GM19397 (cell line): ENCODE data around the gene TIMP1.

Source experiments
- ATAC-seq: cut with Tn5 transposase; IDR thresholded peaks from one replicate; pipeline ENCODE4 v1.9.1; 2021; ENCODE audit warnings: mild to moderate bottlenecking, moderate library complexity; ENCODE audit not compliant: unreplicated experiment

Gene TIMP1

DNA sequence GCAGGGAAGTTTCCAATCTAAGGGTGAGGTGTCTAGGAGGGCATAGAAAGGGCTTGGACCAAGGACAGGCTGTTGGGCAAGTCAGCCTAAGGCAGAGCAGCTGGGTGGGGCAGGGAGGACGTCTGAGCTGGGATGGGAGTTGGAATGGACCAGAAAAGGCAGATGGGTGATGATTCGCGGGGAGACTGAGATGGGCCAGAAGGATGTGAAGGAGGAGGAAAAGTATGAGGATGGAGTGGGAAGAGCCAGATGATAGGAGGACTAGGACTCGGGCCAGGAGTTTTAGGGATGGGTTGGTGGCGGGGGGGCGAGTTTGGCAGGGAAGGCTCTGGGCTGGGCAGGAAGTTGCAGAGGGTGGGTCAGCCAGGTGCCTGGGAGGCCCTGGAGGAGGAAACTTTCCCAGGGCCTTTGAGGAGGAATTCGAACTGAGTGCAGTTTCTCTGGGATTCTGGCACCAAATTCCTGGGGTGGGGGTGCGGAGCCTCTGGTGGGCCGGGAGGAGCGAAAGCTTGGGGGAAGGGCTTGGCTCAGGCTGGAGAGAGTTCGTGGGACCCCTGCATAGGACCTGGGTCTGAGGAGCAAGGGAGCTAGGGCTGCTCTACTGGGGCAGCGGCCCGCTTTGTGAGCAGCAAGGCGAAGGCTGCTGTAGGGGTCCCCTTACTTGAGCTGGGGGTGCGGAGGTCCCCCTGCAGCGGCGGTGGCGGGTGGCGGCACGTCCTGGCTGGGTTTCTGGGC lies 8.7 kb upstream of the TIMP1 start:
- no peak for ATAC-seq

DNA sequence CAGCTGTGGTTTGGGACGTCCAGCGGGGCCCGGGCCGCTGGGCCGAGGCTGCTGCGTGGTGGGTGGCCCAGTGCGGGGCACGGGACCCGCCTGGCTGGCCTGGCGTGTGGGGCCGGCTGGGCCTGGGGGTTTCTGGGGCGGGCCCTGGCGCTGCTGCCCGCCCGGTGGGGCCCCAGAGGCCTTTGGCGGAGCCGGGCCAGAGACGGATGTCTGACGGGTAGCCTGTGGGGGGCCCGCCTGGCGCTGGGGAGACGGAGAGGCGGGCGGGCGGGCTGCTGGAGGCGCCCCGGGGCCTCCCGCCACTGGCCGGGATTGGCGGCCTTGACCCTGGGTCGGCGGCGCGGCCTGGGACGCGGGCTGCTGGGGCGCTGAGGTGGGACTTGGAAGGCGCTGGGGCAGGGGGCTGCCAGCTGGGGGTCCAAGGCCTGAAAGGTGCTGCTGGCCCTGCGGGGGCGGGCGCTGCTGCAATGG lies 8.1 kb upstream of the TIMP1 start:
- no peak for ATAC-seq

DNA sequence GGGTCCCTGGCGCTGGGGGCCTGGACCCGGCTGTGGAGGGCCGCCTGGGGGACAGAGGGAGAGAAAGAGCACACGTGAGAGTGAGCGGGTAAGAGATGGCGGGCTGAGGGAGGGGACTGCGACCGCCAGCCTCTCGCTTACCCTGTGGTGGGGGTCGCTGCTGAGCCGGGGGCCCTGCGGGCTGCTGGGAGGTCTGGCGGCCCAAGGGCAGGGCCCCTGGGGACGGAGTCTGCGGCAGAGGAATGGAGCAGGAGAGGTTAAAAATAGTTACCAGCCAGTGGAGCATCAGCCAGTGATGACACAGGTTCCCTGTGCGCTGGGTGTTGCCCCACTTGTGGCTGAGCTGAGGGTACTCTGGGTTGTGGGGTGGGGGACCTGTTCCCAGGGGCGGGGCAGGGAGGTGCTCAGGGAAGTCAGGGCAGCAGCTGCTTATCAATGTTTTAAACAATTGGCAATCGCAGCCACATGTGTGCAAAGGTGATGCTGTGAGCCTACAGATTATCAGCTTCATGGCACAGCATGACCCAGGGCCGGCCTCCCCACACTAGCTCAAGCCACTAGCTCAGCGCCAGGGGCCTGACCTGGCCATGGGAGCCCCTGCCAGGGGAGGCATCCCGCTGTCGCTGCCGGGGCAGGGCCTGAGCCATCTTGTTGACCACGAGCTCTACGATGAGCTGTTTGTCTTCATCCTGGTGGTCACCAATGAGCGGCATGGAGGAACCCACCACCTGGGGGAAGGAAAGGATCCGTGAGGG lies 7.5 kb upstream of the TIMP1 start:
- no peak for ATAC-seq

DNA sequence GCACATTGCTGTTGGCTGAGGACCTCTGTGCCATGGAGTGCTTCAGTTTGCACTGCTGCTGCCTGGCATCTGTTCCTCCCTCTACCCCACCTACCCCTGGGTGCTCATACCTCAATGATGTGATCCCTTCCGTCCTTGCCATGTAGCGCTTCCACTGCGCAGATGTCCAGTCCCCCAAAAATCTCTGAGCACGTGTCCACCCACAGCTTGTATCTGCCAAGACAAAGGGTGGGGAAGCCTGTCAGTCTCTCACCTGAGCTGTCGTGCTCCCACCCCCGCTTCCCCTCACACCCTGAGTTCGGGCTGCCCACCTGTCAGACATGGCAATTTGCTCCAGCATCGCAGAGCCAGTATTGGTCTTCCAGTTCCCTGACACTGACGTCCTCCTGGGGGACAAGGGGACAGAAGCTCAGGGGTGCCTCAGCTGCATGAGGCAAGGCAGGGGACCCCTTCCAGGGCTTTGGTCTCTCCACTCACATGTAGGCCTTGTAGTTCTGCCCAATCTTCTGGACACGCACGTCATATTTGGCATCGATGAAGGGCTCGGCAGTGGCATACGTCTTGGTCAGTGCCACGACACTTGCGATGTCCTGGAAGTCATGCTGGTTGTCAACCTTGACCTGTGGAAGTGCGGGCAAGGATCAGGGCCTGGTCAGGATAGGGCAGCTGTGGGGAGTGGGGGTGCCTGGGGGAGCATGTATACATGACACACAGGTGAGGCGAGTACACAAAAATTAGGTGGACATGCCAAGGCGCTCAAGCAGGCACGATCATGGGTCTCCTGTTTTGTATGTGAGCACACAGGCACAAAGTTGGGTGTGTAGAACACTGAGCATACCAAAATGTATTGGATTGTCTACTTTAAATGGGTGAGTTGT lies 6.0 kb upstream of the TIMP1 start:
- no peak for ATAC-seq

DNA sequence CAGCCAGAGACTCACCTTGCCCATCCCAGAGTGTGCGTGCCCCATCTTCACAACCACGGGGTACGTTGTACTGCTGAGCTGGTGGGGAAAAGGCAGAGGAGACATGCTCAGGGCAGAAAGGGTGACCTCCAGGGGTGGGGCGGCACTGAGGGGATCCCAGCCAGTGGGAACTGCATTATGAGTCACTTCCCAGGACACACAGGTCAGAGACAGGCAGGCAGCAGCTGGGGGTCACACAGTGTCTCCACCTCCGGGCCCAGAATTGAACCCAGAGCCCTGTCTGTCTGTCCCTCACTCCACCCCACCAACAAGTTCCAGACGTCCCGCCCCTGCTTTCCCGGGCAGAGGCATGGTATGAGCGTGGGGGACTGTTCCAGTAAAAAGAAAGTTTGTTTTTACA lies 4.8 kb upstream of the TIMP1 start:
- no peak for ATAC-seq

DNA sequence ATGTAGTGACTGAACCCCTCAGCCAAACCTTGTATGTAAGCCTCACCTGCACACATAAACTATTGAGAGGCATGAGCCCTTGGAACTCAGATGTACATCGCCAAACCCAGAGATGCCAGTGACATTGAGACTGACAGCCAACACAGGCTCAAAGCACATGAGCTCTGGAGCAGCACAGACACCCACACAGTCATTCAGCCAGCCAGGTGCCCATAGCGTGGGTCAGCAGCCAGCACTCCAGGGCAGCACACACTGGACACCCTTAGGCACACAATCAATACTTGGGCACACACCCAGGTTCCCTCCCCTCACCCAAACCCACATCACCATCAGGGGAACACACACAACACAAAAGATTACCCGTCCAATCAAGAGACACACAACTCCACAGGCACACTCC lies 4.3 kb upstream of the TIMP1 start:
- no peak for ATAC-seq

DNA sequence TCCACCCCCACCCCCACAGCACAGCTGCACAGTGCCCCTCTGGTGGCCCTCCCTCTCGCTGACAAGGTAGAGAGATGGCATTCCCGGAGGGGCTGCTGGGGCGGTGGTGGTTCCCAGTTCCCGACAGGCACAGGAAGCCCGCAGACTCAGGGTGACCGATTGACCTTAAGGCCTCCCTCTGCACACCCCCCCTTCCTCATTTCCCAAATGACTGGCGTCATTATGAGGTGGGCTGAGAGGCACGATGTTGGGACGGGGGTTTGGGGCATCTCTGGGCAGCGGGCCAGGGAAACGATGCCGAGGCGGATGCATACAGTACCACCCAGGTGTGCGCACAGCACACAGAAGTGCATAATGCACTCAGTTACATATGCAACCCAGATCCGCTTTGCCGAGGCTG lies 3.5 kb upstream of the TIMP1 start:
- no peak for ATAC-seq

DNA sequence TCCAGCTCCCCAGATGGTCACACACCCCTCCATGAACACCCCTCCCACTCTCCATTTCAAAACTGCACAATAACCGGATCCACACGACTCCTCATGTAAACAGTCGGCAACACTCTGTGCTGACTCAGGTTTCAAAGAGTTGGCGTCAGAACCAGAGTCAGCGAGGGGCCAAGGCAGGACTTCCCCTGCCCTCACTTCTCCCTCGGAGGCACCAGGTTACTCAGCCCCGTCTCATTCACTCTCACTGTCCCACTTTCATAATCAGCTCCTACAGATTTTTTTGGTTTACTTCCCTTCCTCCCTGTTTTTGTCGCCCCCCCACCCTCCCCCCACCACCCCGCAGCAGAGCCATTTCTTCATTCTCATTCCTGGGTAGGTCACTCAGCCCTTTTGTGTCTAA lies 2.7 kb upstream of the TIMP1 start:
- no peak for ATAC-seq

DNA sequence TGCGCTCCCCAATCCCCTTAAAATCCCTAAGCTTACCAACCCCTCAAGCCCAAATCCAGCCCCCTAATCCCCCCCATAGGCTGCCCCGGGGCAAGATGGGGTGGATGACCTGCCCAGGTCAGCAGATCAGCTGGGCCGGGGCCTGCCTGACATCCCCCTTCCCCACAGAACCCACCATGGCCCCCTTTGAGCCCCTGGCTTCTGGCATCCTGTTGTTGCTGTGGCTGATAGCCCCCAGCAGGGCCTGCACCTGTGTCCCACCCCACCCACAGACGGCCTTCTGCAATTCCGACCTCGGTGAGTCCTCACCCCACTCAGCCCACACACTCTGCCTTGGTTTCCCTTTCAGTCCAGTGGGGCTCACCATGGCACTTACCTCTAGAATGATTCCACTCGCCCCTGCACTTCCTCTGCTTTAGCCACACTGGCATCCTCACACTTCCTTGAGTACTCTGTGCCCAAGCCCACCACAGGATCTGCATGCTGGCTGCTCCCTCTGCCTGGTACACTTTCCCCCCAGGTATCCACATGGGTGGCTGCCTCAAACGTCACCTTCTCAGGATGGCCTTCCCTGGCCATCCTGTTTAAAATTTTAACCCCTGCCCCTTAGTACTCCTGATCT lies 1.1 kb downstream of the TIMP1 start:
- no peak for ATAC-seq

DNA sequence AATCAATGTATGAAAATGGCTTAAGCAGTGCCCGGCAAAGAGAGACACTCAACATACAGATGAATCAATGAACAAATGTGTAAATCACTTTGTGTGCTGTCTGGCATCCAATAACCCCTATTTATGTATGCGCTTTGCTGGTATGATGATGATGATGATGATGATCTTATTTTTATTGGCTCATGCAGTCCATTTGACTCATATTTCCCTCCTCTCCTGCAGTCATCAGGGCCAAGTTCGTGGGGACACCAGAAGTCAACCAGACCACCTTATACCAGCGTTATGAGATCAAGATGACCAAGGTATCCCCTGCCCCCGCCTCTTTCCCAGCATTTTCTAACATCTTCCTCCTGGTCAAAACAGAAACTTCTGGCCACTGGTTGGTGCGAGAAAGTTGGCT lies 2.5 kb downstream of the TIMP1 start:
- ATAC-seq: no peak

DNA sequence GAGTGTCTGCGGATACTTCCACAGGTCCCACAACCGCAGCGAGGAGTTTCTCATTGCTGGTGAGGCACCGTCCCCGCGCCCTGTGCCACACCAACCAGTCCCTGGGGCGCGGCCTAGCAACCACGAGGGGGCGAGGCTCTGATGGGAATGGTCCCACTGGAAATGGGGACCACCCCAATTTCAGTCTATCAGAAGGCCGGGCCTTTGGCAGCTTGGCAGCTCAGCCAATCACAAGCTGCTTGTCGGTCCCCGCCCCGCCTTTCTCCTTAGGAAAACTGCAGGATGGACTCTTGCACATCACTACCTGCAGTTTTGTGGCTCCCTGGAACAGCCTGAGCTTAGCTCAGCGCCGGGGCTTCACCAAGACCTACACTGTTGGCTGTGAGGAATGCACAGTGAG lies 3.0 kb downstream of the TIMP1 start:
- no peak for ATAC-seq

DNA sequence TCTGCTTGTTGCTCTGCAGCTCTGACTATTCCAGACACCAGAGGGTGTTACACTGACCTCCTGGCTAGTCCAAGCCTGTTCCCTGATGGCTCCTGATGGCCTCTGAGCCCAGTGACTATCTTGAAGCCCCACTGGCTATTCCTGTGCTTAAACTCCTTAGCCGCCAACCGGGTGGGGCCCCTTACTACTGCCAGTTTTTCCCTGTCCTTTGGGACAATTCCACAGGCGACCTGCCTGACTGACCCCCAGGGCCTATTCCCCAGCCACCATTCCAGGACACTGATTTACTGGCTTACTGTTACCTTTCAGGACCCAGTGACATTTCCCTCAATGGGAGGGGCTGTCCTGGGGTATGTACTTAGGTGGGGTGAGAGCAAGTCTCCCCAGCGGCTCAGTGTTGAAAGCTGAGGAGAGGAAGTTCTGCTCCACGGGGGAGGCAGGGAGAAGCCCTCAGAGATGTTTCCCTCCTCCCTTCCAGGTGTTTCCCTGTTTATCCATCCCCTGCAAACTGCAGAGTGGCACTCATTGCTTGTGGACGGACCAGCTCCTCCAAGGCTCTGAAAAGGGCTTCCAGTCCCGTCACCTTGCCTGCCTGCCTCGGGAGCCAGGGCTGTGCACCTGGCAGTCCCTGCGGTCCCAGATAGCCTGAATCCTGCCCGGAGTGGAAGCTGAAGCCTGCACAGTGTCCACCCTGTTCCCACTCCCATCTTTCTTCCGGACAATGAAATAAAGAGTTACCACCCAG lies 4.0 kb downstream of the TIMP1 start:
- no peak for ATAC-seq

DNA sequence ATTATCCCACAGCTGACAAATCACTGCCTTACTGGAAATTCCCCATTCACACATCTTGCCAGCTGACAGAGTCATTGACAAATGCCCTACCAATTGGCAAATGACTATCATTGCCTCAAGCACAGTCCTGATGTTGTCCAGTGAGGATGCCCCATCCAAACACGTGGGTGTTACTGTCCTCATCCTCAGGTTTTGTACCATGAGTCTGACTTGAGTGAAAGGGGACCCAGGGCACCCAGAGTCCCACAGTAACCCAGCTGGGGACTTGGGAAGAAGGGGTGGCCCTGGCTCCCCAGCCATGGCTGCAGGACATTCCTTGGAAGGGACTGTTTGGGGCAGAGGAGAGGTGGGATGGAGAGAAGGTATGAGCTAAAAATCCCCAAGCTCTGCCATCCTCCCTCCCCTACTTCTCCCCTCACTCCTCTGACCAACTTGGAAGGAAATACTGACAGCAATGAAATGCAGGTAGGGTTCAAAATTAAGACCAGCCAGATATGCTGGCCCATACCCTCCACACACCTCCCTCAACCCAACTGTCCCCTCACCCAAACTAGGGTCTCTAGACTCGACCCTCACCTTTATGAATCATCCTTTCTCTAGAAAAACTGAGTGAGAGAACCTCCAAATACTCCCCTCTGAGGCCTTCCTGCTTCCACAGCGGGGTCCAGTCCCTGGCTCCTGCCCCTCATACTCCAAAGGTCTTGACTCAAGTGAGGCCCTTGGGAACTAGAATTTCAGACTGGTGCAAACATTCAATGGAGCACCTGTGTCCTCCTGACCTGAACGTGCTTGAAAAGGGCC lies 5.1 kb downstream of the TIMP1 start:
- no peak for ATAC-seq

DNA sequence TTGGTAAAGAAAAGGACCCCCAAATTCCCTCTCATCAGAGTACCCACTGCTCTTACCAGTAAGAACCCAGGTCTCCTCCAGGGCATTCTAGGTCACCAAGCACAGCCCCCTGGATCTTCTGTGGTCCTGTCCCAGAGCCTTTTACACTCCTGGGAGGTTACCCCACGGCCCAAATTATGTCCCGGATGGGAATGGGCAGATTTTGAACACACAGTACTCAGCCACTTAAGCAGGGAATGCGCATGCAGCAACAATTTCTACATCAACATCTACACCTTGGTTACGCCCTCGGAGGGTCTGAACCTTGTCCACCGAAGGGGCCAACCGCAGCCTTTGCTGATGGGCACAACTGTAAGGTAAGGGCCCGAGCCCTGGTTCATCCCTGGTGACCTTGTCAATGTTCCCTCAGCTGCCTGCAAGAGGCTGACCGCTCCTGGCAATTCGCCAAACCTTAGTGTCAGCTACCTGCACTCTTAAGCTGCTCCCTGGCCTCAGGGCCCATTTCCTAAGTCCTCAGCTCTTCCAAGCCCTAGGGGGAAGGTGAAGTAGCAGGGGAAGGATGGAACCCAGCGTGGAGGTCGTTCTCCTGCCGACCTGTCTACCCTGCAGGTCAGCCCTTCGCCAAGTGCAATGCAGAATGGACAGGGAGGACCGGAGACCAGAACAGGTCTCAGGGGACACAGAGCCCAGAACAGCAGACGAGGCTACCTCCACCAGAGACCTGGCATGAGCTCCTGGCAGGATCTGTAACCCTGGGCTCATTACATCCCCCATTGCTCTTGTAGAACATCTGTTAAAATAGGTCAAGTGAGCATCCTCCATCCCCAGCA lies 5.9 kb downstream of the TIMP1 start:
- ATAC-seq: no peak

DNA sequence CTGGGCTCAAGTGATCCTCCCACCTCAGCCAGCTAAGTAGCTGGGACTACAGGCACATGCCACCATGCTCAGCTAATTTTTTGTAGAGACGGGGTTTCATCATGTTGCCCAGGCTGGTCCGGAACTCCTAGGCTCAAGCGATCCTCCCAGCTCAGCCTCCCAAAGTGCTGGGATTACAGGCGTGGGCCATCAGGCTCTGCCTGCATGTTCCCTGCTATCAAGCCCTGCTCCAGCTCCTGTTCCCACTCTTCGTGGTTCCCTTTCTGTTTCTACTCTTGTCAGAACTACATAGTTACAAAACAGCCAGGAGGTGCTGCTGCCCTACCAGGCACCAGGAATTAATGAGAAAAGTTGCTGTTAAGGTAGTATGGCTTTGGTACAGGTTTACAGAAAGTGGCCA lies 8.7 kb downstream of the TIMP1 start:
- no peak for ATAC-seq

DNA sequence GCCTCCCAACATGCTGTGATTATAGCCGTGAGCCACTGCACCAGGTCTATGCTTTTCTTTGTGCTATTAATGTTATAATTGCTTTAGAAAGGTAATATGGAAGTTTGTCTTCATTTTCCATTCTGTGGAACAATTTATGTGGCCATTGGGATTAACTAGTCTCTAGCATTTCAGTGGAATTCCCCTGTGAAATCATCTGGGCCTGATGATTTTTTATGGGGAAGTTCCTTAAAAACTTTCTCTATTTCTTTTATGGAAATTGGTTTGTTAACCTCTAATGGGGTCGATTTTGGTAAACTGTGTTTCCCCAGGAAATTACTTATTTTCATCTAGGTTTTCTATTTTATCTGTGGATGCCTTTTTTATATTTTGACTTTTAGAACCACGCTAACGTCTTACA lies 11.3 kb downstream of the TIMP1 start:
- no peak for ATAC-seq

DNA sequence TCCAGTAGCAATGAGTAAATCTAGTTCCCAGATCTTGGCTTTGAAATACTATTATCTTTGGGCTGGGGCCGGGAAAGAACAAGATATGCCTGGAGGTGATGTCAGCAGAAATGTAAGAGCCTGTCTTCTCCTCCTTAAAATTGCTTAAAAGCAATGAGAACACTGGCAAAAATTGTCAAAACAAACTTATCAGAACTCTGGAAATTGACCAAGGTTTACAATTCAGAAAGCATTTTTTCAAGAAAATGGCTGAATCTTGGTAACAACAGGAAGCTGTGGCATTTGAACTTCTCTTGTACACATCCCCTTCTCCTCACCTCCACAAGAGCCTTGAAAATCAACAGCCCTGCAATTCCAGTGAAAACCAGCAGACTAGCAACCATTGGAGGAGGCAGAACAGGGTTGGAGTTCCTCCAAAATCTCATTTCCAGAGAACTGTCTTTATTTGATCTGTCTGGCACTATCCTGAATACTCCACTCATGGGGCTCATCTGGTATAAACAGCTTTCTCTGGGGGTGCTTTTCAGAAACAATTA lies 13.5 kb downstream of the TIMP1 start:
- ATAC-seq: no peak

DNA sequence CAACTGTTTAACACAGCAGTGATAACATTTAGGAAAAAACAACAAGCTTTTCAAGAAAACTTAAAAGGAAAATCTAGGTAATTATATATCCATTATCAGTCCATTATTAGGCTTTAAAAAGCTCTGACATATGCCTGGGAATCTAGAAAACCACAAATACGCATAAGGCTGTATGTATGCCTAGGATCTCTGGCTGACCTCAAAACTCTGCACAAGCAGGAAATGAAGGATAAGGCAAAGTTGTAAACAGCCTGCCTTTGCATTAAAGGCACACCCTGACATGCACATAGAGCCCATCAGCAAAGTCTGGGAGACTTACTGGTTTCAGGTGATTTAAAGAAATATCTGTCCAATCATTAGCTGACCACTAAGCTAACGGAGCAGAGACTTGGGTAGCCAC lies 14.0 kb downstream of the TIMP1 start:
- ATAC-seq: no peak
